ENCODE data around the gene LRMDA.
"Not testable (repeated sequence)": the region's sequence is repeated elsewhere in the genome, so short reads cannot be mapped to it uniquely, and the experiment has no call there.

LRMDA gene

GRCh38 chr10:76581506-76582256 is 1150.3 kb downstream of the LRMDA start:
- Histone ChIP-seq H3K4me3 (IDR thresholded peaks at IDR 0.05; ENCODE audit: insufficient read depth, low read depth, low read length) (no peak overlapping the region), H2AFZ (ENCODE audit: low read depth) (no peak overlapping the region), H3K4me2 (no peak overlapping the region), H3K27ac (no peak overlapping the region), H4K20me1 (ENCODE audit: insufficient read depth) (no peaks in the 10 kb centered on the region), H3K79me2 (ENCODE audit: insufficient read depth, low read depth) (no peaks in the 10 kb centered on the region), H3K36me3 (ENCODE audit: insufficient read depth) (no peaks in the 10 kb centered on the region; the same call in 1 of the 2 replicates), H3K9ac (no peak overlapping the region), H3K4me1 (ENCODE audit: low read depth, poor library complexity, severe bottlenecking) (no peaks in the 10 kb centered on the region), H3K27me3 (ENCODE audit: insufficient read depth, low read depth) (no peaks in the 10 kb centered on the region)
- TF ChIP-seq CTCF (conservative IDR thresholded peaks at IDR 0.05; ENCODE audit: low read depth, low read length) = no peak

- Histone ChIP-seq H3K27ac (no peak overlapping the region), H3K4me2 (no peak overlapping the region), H2AFZ (ENCODE audit: low read depth) (no peak overlapping the region), H4K20me1 (ENCODE audit: insufficient read depth) (no peaks in the 10 kb centered on the region), H3K4me1 (ENCODE audit: low read depth, poor library complexity, severe bottlenecking) (no peaks in the 10 kb centered on the region), H3K4me3 (IDR thresholded peaks at IDR 0.05; ENCODE audit: insufficient read depth, low read depth, low read length) (no peak overlapping the region), H3K36me3 (ENCODE audit: insufficient read depth) (no peaks in the 10 kb centered on the region; the same call in 1 of the 2 replicates), H3K27me3 (ENCODE audit: insufficient read depth, low read depth) (no peaks in the 10 kb centered on the region), H3K79me2 (ENCODE audit: insufficient read depth, low read depth) (no peaks in the 10 kb centered on the region), H3K9ac (no peak overlapping the region)
- no peak for TF ChIP-seq CTCF (conservative IDR thresholded peaks at IDR 0.05; ENCODE audit: low read depth, low read length)
Measured at GRCh38 chr10:76582531-76582930, 1151.1 kb downstream of the LRMDA start.

- H3K4me3 ChIP-seq (IDR thresholded peaks at IDR 0.05; ENCODE audit: insufficient read depth, low read depth, low read length) = no peak overlapping the region
- no peaks in the 10 kb centered on the region for H3K27me3 ChIP-seq (ENCODE audit: insufficient read depth, low read depth)
- H3K27ac ChIP-seq = no peak overlapping the region
- no peaks in the 10 kb centered on the region for H4K20me1 ChIP-seq (ENCODE audit: insufficient read depth)
- H3K9ac ChIP-seq = no peak overlapping the region
- no peak for TF ChIP-seq CTCF (conservative IDR thresholded peaks at IDR 0.05; ENCODE audit: low read depth, low read length)
- no peak overlapping the region for H3K4me2 ChIP-seq
- H3K79me2 ChIP-seq (ENCODE audit: insufficient read depth, low read depth) = no peaks in the 10 kb centered on the region
- H3K4me1 ChIP-seq (ENCODE audit: low read depth, poor library complexity, severe bottlenecking) = no peaks in the 10 kb centered on the region
- no peaks in the 10 kb centered on the region; the same call in 1 of the 2 replicates for H3K36me3 ChIP-seq (ENCODE audit: insufficient read depth)
- no peak overlapping the region for H2AFZ ChIP-seq (ENCODE audit: low read depth)
Measured at GRCh38 chr10:76583711-76584161, 1152.3 kb downstream of the LRMDA start.

- H3K9ac ChIP-seq; H3K4me3 ChIP-seq (IDR thresholded peaks at IDR 0.05; ENCODE audit: insufficient read depth, low read depth, low read length); H3K27me3 ChIP-seq (ENCODE audit: insufficient read depth, low read depth); H3K79me2 ChIP-seq (ENCODE audit: insufficient read depth, low read depth); H3K36me3 ChIP-seq (ENCODE audit: insufficient read depth); H3K4me1 ChIP-seq (ENCODE audit: low read depth, poor library complexity, severe bottlenecking); H4K20me1 ChIP-seq (ENCODE audit: insufficient read depth); H3K4me2 ChIP-seq; H2AFZ ChIP-seq (ENCODE audit: low read depth); H3K27ac ChIP-seq: not testable (repeated sequence)
Measured at GRCh38 chr10:76584466-76584865, 1153.0 kb downstream of the LRMDA start.
